Neutrophil (primary cell): ENCODE data around the gene HS3ST3A1.

Experiments used
- H3K27ac ChIP-seq: fragments of 200-600 bp; sonication (generic); 2 replicates; pipeline ENCODE4 v1.5.1; 2016; ENCODE audit warnings: mild to moderate bottlenecking, moderate library complexity
- H3K27me3 ChIP-seq: fragments of 200-600 bp; sonication (generic); 2 replicates; pipeline ENCODE4 v1.6.0; 2016; ENCODE audit warnings: mild to moderate bottlenecking
- H3K36me3 ChIP-seq: fragments of 200-600 bp; sonication (generic); 2 replicates; pipeline ENCODE4 v1.5.1; 2017
- H3K4me1 ChIP-seq, 2 experiments: fragments of 200-600 bp in 1 of 2; sonication (generic) in 1 of 2; 1 replicate in 1 of 2; 2 replicates in 1 of 2; pipeline versions ENCODE4 v1.5.1 to v1.6.1; 2013 to 2016; ENCODE audit warnings: low read depth in 1 of 2, low read length in 1 of 2, mild to moderate bottlenecking in 1 of 2, moderate library complexity in 1 of 2; ENCODE audit not compliant: control insufficient read depth in 1 of 2, insufficient read depth in 1 of 2
- H3K4me3 ChIP-seq, 2 experiments: fragments of 200-600 bp in 1 of 2; sonication (generic) in 1 of 2; 1 replicate in 1 of 2; 2 replicates in 1 of 2; pipeline ENCODE4 v1.5.1; 2013 to 2016; ENCODE audit warnings: low read depth in 1 of 2, low read length in 1 of 2, mild to moderate bottlenecking in 1 of 2, moderate library complexity in 1 of 2
- H3K9me3 ChIP-seq: fragments of 200-600 bp; sonication (generic); 2 replicates; pipeline ENCODE4 v1.5.1; 2016
- TF ChIP-seq, protein P1 (sequence below): fragments of 200-600 bp; sonication (generic); IDR thresholded peaks from 2 replicates; pipeline ENCODE4 v1.5.1; 2016; ENCODE audit warnings: antibody characterized with exemption

HS3ST3A1 gene

DNA sequence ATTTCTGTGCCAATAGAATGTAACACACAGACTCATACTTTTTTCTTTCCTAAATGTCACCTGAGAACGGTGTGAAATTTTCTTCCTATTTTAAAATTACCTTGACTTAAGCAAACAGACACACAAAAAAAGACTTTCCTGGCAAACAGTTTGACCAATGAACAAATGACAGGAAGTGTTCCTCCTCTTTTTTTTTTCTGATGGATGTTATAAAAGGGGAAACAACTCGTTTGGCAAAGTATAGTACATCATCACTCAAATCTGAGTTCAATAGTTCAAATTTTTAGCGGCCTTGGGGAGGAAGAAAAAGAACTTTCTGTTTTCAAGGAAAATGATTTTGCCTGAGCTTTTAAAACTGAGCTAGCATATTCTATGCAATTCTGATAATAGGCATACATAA lies 19.8 kb downstream of the HS3ST3A1 start:
- Histone ChIP-seq H3K4me3 (no peak overlapping the region), H3K27me3 (no peaks in the 10 kb centered on the region), H3K36me3 (no peaks in the 10 kb centered on the region), H3K27ac (no peak overlapping the region), H3K4me1 (no peaks in the 10 kb centered on the region), H3K9me3 (no peaks in the 10 kb centered on the region)
- TF ChIP-seq, protein P1, sequence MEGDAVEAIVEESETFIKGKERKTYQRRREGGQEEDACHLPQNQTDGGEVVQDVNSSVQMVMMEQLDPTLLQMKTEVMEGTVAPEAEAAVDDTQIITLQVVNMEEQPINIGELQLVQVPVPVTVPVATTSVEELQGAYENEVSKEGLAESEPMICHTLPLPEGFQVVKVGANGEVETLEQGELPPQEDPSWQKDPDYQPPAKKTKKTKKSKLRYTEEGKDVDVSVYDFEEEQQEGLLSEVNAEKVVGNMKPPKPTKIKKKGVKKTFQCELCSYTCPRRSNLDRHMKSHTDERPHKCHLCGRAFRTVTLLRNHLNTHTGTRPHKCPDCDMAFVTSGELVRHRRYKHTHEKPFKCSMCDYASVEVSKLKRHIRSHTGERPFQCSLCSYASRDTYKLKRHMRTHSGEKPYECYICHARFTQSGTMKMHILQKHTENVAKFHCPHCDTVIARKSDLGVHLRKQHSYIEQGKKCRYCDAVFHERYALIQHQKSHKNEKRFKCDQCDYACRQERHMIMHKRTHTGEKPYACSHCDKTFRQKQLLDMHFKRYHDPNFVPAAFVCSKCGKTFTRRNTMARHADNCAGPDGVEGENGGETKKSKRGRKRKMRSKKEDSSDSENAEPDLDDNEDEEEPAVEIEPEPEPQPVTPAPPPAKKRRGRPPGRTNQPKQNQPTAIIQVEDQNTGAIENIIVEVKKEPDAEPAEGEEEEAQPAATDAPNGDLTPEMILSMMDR = no peak

DNA sequence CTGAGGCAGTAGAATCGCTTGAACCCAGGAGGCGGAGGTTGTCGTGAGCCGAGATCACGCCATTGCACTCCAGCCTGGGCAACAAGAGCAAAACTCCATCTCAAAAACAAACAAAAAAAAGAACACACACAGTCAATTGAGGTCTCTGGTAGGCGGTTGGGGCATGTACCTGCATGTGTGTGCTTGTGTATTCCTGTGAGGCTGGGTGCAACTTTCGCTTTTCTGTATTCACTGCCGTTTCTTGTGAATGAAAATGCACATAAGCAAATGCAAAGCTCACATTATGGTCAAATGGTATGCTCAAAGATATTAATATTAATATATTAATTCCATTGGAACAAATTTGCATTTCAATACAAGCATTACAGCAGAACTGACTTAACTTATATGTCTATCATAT lies 20.9 kb downstream of the HS3ST3A1 start:
- no peaks in the 10 kb centered on the region for H3K27me3 ChIP-seq
- no peaks in the 10 kb centered on the region for H3K9me3 ChIP-seq
- no peaks in the 10 kb centered on the region for H3K4me1 ChIP-seq
- no peak overlapping the region for H3K27ac ChIP-seq
- TF ChIP-seq, protein P1 = no peak
- no peak overlapping the region for H3K4me3 ChIP-seq
- H3K36me3 ChIP-seq = no peaks in the 10 kb centered on the region

DNA sequence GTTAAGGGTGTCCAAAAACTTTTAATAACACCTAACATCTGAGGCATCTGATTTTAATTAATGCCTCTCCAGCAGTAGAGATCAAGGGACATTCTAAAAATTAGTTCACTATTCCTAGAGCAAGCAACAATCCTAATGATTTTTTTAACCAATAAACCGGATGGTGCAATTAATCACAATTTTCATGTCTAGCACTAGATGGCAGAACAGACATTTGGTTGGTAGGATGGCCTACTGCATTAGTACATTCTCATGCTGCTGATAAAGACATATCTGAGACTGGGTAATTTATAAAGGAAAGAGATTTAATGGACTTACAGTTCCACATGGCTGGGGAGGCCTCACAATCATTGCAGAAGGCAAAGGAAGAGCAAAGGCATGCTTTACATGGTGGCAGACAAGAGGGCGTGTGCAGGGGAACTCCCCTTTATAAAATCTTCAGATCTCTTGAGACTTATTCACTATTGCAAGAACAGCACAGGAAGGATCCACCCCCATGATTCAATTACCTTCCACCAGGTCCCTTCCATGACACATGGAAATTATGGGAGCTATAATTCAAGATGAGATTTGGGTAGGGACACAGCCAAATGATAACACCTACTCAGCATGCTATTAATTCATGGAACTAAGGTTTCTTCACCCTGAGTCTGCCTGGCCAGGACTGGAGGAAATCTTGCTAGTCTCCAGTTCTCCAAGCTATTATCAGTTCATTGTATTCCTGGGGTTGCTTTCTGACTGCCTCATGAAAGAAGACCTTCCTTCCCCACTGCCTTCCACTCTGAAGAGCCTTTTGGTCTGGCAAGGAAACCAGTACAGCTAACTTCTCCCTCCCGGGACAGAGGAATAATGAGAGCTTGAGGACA lies 24.8 kb downstream of the HS3ST3A1 start:
- Histone ChIP-seq H3K27me3 (no peaks in the 10 kb centered on the region), H3K9me3 (no peaks in the 10 kb centered on the region), H3K4me3 (no peak overlapping the region), H3K4me1 (no peaks in the 10 kb centered on the region), H3K27ac (no peak overlapping the region), H3K36me3 (no peaks in the 10 kb centered on the region)
- TF ChIP-seq, protein P1 = no peak

DNA sequence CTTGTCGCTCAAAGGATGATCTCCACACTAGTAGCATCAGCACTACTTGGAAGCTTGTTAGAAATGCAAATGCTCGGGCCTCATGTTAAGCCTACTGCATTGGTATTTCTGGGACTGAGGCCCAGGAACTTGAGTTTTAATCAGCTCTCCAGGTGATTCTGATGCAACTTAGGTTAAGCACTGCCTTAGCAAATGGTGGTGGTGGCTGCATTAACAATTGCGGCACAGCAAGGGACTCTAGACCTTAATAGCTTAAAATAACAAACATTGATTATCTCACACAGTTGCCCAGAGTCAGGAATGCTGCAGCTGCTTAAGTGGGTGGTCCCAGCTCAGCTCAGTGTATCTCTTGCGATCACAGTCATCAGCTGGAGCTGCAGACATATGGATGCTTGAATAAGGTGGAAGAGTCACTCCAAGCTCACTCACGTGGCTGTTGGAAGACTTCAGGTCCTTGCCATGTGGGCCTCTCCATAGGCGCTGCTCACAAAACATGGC lies 25.8 kb downstream of the HS3ST3A1 start:
- no peaks in the 10 kb centered on the region for H3K36me3 ChIP-seq
- no peak overlapping the region for H3K27ac ChIP-seq
- no peaks in the 10 kb centered on the region for H3K27me3 ChIP-seq
- no peaks in the 10 kb centered on the region for H3K9me3 ChIP-seq
- H3K4me1 ChIP-seq = no peaks in the 10 kb centered on the region
- TF ChIP-seq, protein P1 = no peak
- no peak overlapping the region for H3K4me3 ChIP-seq

DNA sequence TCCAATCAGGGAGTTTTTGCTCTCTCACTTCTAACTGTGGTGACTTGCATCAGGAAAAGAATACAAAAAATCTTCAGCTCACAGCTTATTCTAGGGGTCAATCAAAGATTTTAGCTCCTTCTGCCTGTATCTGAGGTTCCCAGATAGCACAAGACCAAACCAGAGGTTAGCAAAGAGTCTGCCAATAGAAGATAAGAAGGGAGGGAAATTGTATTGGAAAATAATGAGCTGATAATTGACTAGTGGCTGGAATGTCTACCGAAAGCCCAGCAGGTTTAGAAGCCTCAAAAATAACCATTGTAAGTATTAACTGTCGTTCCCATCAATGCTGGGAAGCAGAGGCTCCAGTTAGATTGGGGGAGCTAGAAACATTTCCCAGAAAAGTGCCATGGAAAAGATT lies 26.3 kb downstream of the HS3ST3A1 start:
- Histone ChIP-seq H3K36me3 (no peaks in the 10 kb centered on the region), H3K9me3 (no peaks in the 10 kb centered on the region), H3K4me3 (no peak overlapping the region), H3K4me1 (no peaks in the 10 kb centered on the region), H3K27me3 (no peaks in the 10 kb centered on the region), H3K27ac (no peak overlapping the region)
- TF ChIP-seq, protein P1 = no peak
